GM12875 (cell line): ENCODE data around the gene ZC3H10.
A peak's percentile ranks its signal among the peaks of the same experiment; 100 is the strongest.

Experiments
- H3K4me3 ChIP-seq: one replicate; pipeline ENCODE4 v1.5.1; 2011; ENCODE audit warnings: low read depth, low read length, control low read depth
- CTCF ChIP-seq: IDR thresholded peaks from 2 replicates; pipeline ENCODE4 v1.5.1; 2011; ENCODE audit warnings: low read depth, mild to moderate bottlenecking, control low read depth, inconsistent platforms, low read length, moderate library complexity, borderline replicate concordance; ENCODE audit not compliant: insufficient read depth

ZC3H10 gene

GRCh38 chr12:56103066-56103711 is 14.9 kb upstream of the ZC3H10 start:
- peak overlapping the region; percentile 58 for H3K4me3 ChIP-seq
- no peak for TF ChIP-seq CTCF

GRCh38 chr12:56103823-56104108 is 14.3 kb upstream of the ZC3H10 start:
- peak overlapping the region; percentile 58 for H3K4me3 ChIP-seq
- no peak for TF ChIP-seq CTCF

- H3K4me3 ChIP-seq = peak within 1 kb of the TSS; percentile 82
- TF ChIP-seq CTCF = no peak
These were observed 13.8 kb upstream of the ZC3H10 start, which contains the start of gene PA2G4 for GRCh38 chr12:56104109-56104814. Gene PA2G4, plus strand, starts transcription at chr12:56104559. Its CDS starts 179 bp downstream, at chr12:56104738.

GRCh38 chr12:56104815-56105608 is 13.1 kb upstream of the ZC3H10 start:
- no peak for TF ChIP-seq CTCF

GRCh38 chr12:56105609-56105902 is 12.5 kb upstream of the ZC3H10 start:
- no peak for TF ChIP-seq CTCF
- H3K4me3 ChIP-seq = peak overlapping the region; percentile 82

More at GRCh38 chr12:56104815-56105608, 13.1 kb upstream of the ZC3H10 start:
- H3K4me3 ChIP-seq = peak overlapping the region; percentile 82

GRCh38 chr12:56107242-56107641 is 10.8 kb upstream of the ZC3H10 start:
- no peak for TF ChIP-seq CTCF
- no peak overlapping the region for H3K4me3 ChIP-seq
